NCI-H2196 treated with DMSO at 0.1 percent for 48 hours (cell line): ENCODE measurements around the gene RIPK1.
"Not testable (repeated sequence)": the region's sequence is repeated elsewhere in the genome, so short reads cannot be mapped to it uniquely, and the experiment has no call there.

ENCODE experiments used
- DNase-seq: peaks from one replicate; lab custom pipeline; 2025; ENCODE audit not compliant: unreplicated experiment; lab: John Stamatoyannopoulos, UW

The RIPK1 gene

DNA sequence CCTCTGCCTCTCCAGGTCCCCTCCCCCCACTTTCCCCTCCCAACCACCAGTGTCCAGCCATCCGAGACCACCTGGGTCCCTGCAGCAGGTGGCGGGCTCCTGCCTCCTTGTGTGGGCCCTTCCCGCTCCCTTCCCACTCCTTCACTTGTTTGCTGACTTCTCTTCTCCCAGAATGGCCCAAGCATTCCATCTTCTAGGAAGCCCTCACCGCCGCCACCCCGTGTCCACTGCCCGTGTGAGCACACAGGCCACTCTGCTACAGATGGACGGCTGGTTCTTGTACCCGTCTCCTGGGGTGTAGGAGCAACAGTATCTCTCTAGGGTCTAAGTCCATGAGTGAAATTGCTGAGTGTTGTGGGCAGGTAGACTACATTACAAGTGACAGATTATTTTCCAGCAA is 65.2 kb downstream of the RIPK1 start:
- DNase-seq: no peak

DNA sequence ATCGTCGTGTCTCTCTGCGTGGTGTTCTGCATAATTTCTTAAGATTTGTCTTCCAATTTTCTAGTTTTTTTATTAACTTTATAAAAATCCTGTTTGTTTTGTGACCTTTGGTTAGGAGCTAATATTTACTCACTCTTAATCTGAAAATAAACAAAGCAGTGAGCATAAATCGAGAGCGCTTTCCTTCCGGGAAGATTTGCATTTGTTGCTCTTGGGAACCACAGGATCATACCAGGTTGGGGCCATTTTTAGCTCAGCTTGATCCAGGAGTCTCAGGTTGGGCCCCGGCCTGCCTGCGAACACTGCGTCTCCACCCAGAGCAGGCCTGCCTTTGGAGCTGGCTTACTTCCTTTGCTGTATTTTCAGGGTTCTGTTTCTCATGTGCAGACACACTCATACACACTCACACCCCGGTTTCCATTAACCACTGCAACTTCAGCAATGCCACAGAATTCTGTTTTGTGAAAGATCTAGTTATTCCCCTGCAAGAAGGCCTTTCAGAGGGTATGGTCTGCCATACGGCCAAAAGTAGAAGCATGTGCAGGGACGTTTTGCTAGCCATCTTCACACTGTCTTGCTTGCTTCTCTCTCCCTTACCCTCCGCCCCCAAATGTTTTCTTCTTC is 67.5 kb downstream of the RIPK1 start:
- DNase-seq: no peak

- no peak for DNase-seq
Observed at GRCh38 chr6:3136292-3137011, 68.2 kb downstream of the RIPK1 start.

DNA sequence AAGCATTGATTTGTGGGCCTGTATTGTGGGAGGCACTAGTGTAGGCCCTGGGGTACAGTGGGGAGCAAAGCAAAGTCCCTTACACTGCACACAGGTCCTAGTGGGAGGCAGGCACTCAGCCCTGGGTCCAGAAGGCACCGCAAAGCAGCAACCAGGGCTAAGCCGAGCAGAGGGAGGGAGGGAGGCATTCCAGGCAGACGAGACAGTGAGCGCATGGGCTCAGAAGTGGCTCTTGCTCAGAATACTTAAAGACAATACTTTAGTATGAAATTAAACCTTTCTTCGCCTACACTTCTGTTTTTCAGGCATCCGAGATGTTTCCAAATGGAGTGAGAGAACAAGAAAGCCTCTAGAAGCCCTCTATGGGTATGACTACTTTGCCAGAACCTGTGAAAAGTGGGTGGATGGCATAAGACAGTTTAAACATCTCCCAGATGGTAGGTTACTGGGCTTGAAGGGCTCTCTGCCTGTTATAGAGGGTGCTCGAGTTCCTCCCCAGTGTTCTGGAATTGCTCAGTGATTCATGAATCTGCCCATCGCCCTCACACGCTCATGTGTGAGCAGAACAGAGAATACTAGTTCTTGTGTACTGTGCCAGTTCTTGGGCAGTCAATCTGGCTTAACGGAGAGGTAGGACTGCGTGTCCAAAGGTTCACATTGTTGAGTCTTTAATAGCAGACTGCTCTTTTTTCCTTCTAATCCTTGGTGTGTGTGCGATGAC is 68.9 kb downstream of the RIPK1 start:
- DNase-seq: no peak

GRCh38 chr6:3137873-3138272 is 69.6 kb downstream of the RIPK1 start:
- not testable (repeated sequence) for DNase-seq

- DNase-seq: no peak
Observed at GRCh38 chr6:3138341-3138740, 70.0 kb downstream of the RIPK1 start.

DNA sequence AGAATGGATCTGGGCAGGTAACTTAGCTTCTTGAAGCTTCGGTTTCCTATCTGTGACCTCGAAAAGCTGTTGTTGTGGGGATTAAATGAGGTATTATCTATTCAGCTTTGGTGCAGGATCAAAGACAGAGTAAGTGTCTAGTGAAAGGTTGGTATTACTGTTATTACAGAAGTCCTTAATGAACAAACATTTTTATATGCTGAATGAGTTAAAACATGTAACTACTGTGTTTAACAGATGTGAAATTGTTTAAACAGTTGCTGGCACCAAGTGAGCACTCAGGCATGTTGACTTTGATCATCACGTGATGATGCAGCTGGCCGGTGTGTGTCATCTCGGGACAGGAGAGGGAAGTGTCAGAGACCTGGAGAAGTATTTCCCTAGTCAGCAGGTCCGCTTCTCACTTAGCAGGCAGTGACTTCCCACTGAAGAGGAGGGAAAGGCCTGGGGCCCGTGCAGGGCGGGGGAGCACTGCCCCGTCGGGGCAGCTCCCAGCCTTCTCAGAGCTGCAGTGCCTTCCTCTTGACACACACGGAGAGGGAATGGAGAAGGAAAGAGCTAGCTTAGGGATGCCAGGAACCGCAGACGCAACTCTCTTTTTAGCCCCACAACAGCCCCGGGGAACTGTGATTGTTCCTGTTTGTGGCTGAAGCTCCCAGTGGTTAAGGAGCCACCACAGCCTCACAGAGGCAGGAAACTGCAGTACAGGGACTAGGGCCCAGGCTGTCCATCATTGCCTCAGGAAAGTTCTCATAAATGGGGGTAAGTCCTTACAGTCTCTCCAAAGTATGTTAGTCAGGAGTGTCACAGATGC is 71.0 kb downstream of the RIPK1 start:
- peak; percentile 82 for DNase-seq

DNA sequence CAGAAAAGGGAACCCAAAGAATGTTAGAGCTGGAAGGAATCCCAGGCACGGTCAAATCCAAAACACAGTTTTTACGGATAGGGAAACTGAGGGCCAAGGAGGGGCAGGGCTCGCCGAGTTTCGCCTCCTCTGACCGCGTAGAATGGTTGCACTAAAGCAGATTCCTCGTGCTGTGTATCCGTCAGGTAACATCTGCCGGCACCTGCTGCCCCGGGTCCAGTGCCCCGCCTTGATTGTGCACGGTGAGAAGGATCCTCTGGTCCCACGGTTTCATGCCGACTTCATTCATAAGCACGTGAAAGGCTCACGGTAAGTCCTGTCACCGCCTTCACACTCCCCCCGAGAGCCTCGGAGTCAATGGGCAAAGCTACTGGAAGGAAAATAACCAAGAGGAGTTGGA is 71.9 kb downstream of the RIPK1 start:
- DNase-seq: no peak

- no peak for DNase-seq
Observed at GRCh38 chr6:3142536-3142935, 74.2 kb downstream of the RIPK1 start.

GRCh38 chr6:3143158-3143557 is 74.9 kb downstream of the RIPK1 start:
- no peak for DNase-seq

DNA sequence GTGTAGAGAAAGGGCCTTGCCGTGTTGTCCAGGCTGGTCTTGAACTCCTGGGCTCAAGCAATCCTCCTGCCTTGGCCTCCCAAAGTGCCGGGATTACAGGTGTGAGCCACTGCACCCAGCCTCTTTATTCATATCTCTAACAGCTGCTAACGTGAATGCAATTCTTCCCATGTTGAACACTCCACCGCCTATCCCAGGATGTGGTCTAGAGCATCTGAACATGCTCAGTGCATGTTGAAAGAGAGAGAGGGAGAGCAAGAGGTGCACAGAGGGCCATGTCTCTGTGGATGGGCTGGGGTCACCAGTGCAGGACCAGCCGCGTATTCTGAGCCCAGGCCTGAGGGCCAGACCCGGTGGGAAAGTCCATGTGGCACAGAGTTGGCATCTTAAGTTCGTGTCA is 76.3 kb downstream of the RIPK1 start:
- no peak for DNase-seq

GRCh38 chr6:3147914-3148757 is 79.8 kb downstream of the RIPK1 start:
- peak; percentile 23 for DNase-seq

- DNase-seq: no peak
Observed at GRCh38 chr6:3151691-3152090, 83.4 kb downstream of the RIPK1 start.

DNA sequence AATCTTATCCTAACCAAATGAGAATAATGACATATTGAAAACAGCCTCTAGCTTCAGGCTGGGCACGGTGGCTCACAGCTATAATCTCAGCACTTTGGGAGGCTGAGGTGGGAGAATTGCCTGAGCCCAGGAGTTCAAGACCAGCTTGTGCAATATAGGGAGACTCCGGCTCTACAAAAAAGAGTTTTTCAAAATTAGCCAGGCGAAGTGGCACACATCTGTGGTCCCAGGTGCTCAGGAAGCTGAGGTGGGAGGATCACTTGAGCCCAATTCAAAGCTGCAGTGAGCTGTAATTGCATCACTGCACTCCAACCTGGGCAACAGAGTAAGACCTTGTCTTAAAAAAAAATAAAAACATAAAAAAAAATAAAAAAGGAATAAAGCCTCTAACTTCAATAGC is 84.4 kb downstream of the RIPK1 start:
- no peak for DNase-seq

- DNase-seq: not testable (repeated sequence)
Observed at GRCh38 chr6:3155416-3155815, 87.1 kb downstream of the RIPK1 start.

DNA sequence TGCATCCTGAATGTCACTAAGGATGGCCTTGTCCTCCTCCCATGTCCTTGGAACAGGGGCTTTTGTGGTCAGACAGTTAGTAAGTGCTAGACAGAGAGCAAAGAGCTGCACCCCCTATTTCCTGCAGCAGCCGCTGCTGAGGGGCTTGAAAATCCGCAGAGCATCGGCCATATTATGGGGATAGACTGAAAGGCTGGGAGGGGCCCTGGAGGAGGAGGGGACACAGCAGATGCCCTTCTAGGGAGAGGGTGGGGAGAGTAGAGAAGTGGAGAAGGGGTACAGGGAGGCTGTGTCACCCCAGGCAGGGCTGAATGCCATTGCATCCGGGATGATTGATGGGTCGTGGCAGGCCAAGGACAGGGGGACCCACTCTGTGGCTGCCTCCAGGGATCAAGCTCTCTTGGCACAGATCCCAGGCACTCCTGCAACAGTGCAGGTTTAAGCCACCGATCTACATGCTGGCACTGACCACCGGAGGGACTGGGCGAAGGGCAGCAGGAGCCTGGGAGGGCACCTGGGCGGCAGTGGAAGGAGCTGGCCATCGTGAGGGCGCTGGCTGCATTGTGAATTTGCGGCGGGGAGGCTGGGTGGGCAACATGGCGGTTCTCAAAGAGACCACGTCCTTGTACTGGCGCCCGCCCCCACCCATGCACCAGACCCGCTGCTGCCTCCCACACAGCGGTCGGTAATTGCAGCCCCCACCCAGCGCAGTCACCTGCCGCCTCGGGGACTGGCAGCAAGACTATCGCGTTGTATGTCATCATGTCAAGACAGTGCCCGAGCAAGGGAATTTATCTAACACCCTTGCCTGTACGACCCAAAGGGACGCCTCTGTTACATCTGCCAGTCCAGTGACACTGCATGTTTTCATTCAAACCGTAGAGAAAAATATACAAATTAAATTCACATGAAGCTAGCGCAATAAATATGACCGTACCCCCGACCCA is 88.2 kb downstream of the RIPK1 start:
- DNase-seq: not testable (repeated sequence)

DNA sequence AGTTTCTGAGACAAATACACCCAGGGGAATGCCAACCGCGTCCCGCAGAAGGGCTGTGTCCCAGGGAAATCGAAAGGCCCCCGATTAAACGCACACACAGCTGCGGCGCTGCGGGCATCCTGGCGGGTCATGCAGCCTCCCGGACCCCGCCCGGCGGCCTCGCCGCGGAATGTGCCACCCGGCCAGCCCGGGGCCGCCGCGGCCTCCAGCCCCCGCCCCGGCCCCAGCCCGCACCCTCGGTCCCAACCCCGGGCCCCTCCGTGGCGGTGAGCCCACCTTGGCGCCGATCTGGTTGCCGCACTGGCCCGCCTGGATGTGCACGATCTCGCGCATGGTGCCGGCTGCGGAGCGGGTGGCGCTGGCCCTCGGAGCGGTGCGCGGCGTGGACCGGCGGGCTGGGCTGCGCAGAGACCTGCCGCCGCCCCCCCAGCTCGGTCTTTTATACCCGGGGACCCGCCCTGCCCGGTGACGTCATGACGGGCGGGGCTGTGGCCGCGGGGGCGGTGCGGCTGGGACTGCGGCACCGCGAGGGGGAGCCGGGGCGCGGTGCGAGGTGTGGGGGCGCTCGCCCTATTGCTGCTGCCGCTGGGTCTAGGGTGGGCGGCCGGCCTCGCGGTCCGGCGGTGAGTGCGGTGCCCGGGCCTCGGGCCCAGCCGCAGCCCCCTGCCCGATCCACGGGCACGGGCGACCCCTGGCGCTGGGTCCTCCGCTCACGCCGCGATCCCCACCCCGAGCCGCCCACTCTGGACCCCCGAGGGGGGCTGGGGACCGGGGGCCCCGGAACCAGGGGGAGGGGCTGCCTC is 89.0 kb downstream of the RIPK1 start, which contains the start of gene TUBB2A:
TUBB2A (minus strand) TSS at position 414 of the 803 bp plus-strand sequence; CDS start at position 333, 81 bp downstream.
- DNase-seq: peak; percentile 35
